GM21515 (cell line): ENCODE data around the gene TENM4.

Source experiments
- ATAC-seq: cut with Tn5 transposase; IDR thresholded peaks from one replicate; pipeline ENCODE4 v1.9.1; 2021; ENCODE audit not compliant: unreplicated experiment

The TENM4 gene

GRCh38 chr11:78878631-78879030, 562.2 kb downstream of the TENM4 start:
- no peak for ATAC-seq

GRCh38 chr11:78876676-78877075, 564.2 kb downstream of the TENM4 start:
- no peak for ATAC-seq

DNA sequence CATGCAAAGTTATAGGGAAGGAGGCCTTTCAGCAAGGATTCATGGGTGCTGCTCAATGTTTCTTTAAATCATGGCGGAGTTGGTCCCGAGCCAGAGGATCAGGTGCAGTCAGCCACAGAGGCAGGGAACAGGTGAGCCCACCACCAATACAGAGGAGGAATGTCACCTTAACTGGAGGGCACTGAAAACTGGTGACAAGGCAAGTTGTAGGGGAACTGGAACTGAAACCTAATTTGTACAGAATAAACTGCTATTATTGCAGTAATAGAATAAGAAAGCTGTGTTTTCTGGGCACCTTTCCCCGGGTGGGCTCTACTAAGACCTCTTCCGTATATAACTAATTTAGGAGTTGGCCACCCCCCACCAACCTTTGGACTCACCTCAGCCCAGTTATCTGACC, 570.2 kb downstream of the TENM4 start:
- ATAC-seq: no peak

DNA sequence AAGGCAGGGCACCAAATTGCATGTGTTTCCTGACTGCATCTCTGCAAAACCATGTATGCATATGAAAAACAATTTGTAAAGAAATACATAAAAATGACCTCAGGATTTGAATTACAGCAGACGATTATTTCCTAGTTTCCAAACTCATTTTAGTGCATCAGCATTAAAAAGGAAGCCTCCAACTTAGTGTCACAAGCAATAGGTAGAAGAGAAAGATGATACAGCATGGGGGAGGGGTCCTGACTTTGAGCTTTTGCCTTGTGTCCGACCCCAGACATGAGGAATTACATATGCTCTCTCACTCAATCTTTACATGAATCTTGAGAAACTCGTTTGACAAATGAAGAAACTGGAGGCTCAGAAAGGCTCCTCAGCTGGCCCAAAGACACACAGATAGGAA, 571.5 kb downstream of the TENM4 start:
- no peak for ATAC-seq

- ATAC-seq: no peak
Measured at GRCh38 chr11:78868563-78868962, 572.3 kb downstream of the TENM4 start.

DNA sequence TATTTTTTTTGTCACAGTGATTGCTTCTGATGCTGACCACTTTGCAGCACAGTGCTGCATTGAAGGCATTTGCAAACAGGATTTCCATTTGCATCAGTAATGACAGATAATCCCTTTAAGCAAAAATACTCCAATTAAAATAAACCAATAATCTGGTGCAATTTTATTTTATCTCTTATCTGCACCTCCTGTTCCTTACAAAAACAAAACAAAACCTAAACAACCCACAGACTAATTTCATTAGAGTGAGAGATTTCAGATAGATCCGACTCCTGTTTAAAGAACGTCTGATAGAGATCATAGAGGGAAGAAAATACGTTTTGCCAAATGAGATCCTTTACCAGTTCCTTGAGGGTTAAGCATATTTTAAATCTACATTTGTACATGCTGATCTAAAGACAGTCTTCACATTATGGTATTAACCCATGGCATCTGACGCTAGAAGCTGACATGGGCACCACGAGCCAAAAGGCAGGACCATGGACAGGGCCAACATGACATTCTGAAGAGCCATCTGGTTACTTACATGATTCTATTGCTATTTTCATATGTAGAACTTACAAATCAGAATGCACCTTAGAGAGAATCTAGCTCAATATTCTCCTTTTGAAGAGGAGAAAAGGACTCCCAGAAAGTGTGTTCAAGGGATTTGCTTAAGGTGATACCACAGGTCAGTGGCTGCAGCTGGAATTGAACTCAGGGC, 580.0 kb downstream of the TENM4 start:
- no peak for ATAC-seq

GRCh38 chr11:78857688-78858087, 583.1 kb downstream of the TENM4 start:
- no peak for ATAC-seq

DNA sequence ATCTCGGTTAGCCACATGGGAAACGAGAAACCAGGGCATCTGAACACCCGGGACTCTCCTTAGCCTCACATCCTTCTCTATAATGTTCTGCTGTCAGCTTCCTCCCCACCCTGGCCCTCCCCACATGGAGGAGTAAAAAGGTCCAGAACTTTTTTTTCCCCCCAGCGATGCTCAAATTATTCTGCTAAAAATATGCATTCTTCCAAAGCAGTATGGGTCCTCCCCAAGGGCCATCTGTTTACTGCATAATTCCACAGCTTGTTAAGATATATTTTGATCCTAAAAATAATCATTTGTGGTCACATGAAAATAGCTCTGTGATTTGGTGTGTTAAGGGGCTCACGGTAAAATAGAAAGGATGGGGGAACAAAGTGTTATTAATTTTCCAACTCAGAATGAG, 584.6 kb downstream of the TENM4 start:
- no peak for ATAC-seq

DNA sequence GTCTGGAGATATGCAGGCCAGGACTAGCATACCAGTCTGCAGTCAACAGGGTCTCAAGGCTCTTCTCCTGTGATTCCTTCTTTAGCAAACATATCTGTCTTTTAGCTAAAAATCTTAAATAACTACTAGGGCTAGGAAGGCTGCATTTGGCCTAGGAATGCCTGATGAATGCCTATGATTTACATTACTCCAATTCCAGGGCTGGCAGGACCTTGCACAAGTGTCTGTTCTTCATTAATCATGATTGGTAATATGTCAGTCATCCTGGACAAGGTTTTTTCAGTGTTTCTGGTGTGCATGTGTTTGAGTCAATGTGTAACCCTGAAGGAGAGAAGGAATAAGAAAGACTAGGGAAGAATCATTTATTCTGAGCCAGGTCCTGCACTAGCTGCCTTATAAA, 585.7 kb downstream of the TENM4 start:
- ATAC-seq: no peak

DNA sequence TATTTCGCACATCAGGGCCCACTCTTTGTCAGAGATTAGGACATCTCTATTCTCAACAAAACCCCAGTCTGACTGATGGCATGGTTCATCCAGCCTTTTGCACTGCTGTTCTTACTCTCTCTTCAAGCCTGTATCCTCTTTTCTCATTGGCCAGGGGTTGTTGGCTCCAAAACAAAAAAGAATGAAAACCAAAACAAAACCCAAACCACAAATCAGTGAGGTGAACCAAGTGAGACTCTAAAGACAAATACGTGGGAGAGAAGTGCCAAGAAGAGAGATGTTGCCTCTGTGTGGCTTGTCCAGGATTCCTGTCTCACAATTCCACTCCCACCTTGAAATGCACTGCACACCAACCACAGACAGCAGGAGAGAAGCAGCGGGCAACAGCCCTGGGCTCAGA, 587.3 kb downstream of the TENM4 start:
- no peak for ATAC-seq

DNA sequence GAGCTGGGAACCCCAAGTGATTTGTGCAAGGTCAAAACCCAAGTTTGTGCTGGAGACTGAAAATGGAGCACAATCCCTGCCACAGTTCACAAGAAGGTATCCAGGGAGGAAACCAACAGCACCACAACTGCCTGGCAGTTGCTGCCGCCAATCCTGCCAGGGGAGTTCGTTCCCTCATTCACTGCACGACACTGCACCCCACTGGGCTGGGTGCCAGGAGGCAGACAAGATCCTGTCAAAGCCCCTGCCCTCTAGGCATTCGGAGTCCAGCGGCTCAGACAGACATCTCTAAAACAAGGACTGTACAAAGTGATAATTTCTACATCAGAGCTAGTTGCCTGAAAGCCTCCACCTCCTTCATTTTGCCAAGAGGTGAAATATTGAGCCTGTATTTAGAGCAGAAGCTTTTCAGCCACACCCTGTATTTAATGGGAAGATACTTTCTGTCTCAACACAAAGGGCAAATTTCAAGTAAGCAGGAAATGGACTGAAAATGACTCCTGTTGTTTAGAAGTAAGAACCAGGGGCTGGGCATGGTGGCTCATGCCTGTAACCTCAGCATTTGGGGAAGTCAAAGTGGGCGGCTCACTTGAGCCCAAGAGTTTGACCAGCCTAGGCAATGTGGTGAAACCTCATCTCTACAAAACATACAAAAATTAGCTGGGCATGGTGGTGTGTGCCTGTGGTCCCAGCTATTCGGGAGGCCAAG, 588.8 kb downstream of the TENM4 start:
- ATAC-seq: no peak

DNA sequence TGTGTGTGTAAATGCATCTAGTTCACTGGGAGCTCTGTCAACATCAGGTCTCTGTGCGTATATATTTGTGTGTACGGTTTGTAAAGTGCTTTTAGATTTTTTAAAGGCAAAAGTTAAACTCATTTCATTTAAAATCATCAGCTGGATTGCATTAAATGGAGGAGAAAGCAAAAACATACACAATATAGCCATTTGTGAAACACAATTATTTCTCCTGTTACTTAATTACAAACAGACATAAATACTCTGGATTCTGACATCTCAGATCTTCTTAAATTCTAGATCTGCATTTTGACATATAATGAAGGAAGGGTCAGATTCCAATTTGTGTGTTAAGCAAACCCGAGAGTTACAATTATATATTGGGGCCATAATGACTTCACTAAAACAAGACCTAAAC, 590.8 kb downstream of the TENM4 start:
- ATAC-seq: no peak

DNA sequence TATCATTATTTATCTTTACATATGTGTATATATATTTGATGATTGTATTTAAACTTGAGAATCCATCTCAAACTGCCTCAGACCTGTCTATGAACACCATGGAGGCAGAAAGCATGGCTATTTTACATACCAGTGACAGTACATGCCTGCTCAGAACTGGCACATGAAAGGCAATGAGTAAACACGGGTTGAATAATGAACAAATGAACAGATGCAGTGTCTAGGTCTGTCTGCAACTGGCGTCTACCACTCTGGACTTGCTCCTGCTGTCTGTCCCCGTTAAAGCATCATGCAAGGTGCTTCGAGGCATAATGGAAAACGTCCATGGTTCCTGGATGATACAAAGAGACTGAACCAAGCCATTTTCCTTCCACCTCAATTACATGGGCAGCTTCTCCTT, 594.6 kb downstream of the TENM4 start:
- no peak for ATAC-seq

DNA sequence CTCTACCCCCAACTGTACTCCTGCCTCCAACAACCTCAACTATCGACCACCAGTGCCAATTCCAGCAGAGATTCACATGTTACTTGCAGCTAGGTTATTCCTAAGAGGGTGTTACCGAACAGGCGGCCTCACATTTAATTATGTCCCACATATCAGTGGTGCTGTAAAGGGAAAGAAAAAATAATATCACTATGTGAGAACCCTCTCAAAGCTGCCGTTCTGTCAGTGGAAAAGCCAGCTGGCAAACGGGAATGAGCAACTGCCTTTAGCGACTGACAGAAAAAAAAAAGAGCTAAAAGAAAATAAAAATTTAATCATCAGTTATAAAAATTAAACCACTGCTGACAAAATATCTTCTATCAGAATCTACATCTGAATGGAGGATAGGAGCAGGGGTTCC, 595.3 kb downstream of the TENM4 start:
- ATAC-seq: no peak

GRCh38 chr11:78841456-78842060, 599.3 kb downstream of the TENM4 start:
- ATAC-seq: no peak

DNA sequence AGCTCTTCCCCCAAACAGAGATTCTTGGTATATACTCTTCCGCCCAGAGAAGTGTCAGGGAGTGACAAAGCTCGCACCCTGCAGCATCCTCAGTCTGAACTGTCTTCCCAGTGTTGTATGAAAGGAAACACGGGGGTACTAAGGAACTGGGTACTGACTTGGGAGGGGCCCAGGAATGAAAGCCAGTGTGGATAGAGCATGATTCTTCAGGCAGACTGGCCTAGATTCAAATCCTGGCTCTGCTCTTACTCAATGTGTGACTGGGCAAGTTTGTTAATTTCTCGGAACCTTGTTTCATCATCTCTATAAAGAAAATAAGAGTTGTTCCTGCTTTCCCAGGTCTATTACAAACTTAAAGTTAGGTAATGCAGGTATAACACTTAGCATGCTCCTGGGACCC, 600.2 kb downstream of the TENM4 start:
- no peak for ATAC-seq

DNA sequence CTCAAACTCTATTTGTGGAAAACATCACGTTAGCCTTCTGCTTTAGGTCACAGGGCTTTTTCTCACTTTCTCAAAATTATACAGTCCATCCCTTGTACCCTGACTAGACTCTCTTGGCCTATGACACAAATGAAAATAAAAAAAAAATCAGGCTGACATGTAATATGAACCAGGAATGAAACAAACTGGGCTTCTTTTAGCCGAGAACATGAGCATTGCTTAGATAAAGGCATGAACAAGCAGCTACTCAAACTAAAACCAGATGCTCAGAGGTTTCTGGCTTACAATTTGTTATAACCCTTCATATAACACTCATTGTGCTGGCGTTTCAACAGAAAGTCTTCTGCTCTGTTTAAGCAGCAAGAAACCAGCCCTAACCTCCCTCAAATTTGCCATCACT, 600.6 kb downstream of the TENM4 start:
- ATAC-seq: no peak

GRCh38 chr11:78838417-78838816, 602.4 kb downstream of the TENM4 start:
- ATAC-seq: no peak

- no peak for ATAC-seq
Measured at GRCh38 chr11:78835646-78836045, 605.2 kb downstream of the TENM4 start.

- ATAC-seq: no peak
Measured at GRCh38 chr11:78834886-78835285, 605.9 kb downstream of the TENM4 start.

- ATAC-seq: no peak
Measured at GRCh38 chr11:78833237-78833636, 607.6 kb downstream of the TENM4 start.

DNA sequence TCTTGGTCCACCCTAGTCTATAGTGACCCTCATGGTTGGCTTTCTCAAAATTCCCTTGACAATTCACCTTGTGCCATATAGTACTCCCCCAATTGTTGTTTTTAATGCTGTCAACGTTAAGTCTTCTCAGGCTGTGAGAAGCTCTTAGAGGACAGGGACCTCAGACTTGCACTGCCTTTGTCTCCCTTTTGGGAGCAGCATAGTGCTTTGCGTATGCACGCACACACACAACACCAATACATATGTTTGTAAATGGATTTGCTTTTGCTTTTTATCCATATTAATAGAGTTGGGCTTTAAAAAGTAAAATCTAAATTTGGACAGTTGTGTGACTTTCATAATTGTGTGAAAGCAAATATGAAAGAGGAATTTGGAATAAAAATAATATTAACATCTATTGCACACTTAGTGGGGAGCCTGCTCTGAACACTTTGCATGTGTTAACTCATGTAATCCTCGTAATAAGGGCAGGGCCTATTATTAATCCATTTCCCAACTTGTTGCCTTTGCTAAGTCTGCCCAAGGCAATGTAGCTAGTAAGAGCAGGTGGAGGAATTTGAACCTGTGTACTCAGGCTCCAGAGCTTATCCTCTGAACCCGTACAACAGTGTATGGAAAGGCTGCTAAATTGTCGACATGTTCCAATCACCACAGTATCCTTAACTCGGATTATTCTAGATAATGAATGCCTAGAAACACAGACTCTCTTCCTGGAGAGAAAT, 608.4 kb downstream of the TENM4 start:
- ATAC-seq: no peak
